Stimulated activated CD4-positive, alpha-beta T cell treated with anti-CD3 and anti-CD28 coated beads, Interleukin-2, amount 100 ng/mL, for 4 hours (primary cell): ENCODE results near the gene ARRB2.
A peak's percentile ranks its signal among the peaks of the same experiment; 100 is the strongest.
"Not testable (repeated sequence)": the region's sequence is repeated elsewhere in the genome, so short reads cannot be mapped to it uniquely, and the experiment has no call there.

ENCODE experiments used
- DNase-seq: peaks from one replicate; pipeline ENCODE4 v3.0.0-alpha.2; 2020; ENCODE audit warnings: low read depth

The ARRB2 gene

GRCh38 chr17:4701116-4701515, 9.3 kb upstream of the ARRB2 start:
- DNase-seq, result no peak

DNA sequence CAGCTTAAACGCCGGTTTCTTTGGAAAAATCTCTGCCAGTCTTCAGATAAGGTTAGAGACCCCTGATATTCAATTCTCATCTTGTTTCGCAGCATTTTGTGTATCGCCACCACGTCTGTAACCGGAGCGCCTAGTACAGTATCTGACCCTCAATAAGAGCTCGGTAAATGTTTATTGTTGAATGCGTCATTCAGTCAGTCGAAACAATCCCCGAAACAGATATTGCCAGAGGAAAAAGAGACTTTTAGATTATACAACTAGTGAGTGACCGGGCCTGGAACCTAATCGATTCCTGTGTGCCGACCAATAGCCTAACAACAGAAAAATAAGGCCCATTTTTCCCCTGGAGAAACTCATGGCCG, 7.1 kb upstream of the ARRB2 start:
- no peak for DNase-seq

DNA sequence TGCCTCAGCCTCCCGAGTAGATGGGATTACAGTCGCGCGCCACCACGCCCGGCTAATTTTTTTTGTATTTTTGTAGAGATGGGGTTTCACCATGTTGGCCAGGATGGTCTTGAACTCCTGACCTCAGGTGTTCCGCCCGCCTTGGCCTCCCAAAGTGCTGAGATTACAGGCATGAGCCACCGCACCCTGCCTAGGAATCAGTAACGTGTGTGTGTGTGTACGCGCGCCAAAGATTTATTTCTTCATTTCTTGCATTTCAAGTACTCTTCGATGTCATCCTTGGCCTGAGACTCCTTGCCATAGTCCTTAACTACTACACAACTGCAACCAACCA, 5.9 kb upstream of the ARRB2 start:
- DNase-seq, result not testable (repeated sequence)

DNA sequence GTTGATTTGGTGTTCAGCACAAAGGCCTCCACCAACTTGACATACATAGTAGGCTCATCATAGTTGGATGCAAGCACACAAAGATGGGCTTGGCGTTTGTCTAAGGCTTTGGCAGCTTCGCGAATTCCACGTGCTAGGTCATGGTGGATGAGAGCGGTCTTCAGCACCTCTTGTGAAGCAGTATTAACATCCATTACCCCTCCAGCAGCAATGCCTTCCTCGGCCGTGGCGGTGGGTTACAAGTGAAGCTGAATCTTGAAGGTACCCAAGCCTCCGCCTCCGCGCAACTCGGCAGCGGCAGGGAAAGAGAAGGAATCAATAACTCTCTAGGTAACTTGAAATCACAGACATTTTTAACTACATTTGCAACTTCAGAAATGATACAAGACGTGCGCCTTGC, 5.4 kb upstream of the ARRB2 start:
- DNase-seq, result no peak

DNA sequence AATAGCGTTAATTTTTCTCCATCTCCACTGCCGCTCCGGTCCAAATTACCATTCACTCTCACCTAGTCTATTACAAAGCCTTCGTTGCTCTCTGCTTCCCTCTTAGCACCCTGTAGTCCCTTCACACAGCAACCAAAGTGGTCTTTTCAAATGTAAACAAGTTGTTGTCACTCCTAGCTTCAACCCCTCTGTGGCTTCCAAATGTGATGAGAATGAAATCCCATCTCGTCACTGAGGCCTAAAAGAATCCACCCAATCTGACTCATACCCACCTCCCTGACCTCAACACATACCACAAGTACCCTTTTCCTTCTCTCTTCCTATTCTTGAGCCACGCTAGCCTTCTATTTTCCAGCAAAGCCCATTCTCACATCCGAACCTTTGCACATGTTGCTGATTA, 4.3 kb upstream of the ARRB2 start:
- no peak for DNase-seq

DNA sequence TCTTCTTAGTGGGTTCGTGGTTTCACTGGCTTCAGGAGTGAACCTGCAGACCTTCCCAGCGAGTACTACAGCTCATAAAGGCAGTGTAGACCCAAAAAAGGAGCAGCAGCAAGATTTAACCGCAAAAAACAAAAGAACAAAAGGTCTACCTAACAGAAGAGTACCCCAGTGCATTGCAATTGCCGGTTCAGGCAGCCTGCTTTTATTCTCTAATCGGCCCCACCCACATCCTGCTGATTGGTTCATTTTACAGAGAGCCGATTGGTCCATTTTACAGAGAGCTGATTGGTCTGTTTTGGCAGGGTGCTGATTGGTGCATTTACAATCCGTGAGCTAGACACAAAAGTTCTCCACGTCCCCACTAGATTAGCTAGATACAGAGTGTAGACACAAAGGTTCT, 2.0 kb upstream of the ARRB2 start:
- DNase-seq, result no peak

DNA sequence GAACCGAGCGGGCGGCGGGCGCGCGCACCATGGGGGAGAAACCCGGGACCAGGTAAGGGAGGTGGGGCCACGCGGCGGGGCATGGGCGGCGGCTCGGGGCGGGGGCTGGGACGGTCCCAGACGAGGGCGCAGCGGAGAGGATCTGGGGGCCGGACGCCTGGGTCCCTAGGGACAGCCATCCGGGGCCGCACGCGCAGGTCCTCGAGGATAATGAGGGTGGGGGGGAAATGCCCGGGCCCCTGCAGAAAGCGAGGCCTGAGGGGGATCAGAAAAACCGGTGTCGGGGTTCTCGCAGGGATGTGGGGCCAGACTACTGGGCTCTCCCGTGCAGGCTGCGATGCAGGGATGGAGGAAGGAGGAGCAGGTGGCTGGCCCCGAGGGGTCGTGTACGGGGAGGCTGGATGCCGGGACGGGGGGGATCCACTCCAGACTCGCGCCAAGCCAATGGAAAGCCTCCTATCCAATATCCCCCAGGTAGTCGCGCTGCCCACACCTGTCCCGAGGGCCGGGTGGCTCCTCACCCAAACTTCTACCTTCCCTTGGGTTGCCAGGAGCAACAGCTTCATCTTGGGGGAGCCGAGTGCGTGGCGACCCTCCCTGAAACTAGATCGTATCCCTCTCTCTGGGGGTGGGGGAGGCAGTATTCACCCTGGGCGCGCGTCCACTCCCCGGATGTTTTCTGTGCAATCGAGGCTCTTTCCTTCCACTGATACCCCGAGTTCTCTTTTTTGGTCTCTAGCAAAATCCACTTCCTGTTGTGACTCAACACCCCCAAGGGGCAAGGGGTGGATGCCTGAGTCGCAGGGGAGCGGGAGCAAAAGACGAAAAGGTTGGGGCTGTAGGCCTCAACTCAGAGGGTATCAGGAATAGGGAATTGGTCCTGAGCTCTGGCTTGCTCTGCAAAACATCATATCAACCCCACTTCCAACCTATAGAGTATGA, 532 bp downstream of the ARRB2 start:
- peak; percentile 27 for DNase-seq

GRCh38 chr17:4711661-4712181, 1.3 kb downstream of the ARRB2 start:
- no peak for DNase-seq

GRCh38 chr17:4712526-4712925, 2.1 kb downstream of the ARRB2 start:
- DNase-seq, result no peak

GRCh38 chr17:4714340-4715062, 4.1 kb downstream of the ARRB2 start:
- DNase-seq, result not testable (repeated sequence)

DNA sequence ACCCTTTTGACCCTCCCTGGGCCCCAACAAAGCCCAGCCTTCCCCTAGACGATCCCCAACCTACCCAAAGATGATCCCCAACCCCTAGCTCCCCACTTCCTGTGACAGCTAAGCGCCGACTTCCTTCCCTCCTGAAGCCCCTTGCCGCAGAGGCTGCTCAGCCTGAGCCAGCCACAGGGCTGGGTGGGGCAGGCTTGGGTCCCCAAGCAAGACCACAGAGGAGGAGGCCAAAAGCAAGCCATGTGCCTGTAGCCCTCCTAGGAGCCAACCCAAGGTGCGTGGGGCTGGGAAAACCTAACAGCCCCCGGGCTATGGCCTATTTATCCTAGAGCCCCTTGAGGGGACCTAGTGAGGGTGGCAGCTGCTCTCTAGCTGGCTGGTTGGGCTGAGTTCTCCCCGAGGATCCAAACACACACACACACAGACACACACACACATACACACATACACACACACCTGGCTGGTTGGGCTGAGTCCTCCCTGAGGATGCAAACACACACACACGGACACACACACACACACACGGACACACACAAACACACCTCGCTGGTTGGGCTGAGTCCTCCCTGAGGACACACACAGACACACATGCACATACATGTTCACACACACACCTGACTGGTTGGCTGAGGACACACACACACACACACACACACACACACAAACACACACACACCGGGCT, 4.8 kb downstream of the ARRB2 start:
- DNase-seq, result no peak

DNA sequence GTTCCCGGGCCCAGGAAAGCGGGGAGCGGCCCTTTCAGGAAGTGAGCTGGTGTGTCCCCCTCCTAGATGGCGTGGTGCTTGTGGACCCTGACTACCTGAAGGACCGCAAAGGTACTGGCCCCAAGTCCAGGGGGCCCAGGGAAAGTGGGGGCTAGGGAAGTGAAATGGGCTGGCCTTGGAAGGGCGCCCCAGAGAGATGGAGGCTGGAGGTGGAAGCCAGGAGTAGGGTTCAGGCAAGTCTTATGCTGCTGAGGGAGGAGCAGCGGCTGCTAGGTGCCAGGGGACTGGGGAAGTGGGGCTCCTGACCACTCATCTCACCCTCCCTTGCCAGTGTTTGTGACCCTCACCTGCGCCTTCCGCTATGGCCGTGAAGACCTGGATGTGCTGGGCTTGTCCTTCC, 5.6 kb downstream of the ARRB2 start:
- no peak for DNase-seq

- no peak for DNase-seq
Measured at GRCh38 chr17:4717791-4718190, 7.4 kb downstream of the ARRB2 start.

DNA sequence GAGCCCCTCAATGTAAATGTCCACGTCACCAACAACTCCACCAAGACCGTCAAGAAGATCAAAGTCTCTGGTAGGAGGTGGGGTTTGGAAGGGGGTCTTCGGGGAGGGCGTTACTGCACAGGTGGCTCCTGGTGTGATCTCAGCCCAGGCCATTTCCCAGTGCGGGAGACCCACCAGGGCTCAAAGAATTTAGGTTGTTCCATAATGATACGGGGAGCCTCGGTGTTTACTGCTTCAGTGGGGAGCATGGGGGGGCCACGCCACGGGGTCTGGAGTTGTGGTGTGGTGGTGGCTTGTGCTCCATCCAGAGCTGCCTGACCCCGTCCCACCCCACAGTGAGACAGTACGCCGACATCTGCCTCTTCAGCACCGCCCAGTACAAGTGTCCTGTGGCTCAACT, 7.8 kb downstream of the ARRB2 start:
- no peak for DNase-seq

DNA sequence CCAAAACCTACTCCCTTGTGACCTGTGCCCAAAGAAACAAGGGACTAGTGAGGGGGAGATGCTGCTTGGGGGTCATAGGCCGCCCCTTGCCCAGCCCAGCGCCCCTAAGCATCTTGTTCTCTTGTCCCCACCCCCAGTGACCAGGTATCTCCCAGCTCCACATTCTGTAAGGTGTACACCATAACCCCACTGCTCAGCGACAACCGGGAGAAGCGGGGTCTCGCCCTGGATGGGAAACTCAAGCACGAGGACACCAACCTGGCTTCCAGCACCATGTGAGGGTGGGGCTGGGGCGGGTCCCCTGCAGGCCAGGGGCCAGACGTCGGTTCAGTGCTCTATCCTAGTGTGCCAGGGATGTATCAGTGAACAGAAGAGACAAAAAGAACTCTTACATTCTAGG, 8.7 kb downstream of the ARRB2 start:
- no peak for DNase-seq

GRCh38 chr17:4719684-4720221, 9.3 kb downstream of the ARRB2 start:
- DNase-seq, result no peak

GRCh38 chr17:4720787-4721186, 10.4 kb downstream of the ARRB2 start:
- DNase-seq, result no peak

DNA sequence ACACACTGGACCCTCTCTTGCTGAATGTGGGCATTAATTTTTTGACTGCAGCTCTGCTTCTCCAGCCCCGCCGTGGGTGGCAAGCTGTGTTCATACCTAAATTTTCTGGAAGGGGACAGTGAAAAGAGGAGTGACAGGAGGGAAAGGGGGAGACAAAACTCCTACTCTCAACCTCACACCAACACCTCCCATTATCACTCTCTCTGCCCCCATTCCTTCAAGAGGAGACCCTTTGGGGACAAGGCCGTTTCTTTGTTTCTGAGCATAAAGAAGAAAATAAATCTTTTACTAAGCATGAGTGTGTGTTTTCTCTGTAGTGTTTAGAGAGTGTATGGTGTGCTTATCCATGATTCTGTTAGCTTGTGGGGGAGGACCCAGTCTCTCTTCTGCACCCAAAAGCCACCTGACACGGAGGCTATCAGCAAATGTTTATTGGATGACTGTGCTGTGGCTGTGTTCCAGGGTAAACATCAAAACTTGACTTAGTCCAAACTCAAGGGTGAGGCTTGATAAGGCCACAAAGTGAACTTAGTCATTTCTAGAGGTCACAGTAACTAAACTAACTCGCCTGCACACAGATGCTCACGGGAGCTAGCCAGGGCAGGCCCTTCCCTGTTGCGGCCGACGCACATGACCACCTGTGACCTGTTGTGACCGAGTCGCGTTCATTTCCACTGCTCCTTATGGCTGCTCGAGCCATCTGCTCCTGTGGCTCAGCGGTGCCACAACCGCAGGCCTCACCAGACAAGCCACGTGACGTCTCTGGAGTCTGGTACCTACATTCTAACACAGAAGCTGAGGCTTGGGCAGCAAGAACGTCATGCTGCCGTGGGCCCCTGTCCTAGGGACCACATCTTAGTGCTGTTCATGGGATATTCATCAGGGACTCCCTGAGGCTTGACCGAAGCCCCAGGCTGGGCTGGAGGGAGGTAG, 11.0 kb downstream of the ARRB2 start:
- DNase-seq, result no peak

DNA sequence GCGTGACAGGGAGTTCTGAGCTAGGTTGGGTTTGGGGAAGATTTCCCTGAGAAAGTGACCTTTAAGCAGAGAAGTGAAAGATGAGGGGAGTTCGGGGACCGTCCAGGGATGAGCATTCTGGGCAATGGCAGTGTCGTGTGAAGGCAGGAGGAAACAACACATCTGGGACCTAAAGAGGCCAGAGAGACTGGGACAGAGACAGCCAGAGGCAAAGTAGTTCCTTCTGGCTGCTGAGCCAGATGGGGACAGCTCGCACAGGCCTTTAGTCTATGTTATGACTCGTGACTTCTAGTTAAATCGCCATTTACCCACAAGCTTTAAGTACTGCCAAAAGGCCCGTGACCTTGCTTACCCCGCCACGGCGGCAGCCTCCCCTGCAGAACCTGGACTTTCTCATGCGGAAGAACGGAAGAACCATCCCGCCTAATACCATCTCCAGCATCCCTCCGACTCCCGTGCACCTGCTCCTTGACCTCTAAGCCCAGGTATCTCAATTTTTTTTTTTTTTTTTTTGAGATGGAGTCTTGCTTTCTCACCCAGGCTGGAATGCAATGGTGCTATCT, 12.3 kb downstream of the ARRB2 start:
- no peak for DNase-seq

DNA sequence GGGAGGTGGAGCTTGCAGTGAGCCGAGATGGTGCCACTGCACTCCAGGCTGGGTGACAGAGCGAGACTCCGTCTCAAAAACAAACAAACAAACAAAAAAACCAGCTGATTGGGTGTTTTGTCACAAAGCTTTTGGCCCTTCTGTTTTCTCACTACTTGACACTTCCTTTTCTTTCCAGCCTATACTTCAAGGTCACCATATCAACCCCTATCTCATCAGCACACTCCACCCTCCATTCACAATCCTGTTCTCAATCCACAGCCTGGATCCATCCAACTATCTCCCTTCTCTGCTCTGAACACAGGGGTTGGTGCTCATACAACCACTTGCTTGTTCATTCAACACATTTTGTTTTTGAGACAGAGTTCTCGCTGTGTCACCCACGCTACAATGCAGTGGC, 14.2 kb downstream of the ARRB2 start:
- no peak for DNase-seq
